ENCODE data around the gene ETV7.

DNA sequence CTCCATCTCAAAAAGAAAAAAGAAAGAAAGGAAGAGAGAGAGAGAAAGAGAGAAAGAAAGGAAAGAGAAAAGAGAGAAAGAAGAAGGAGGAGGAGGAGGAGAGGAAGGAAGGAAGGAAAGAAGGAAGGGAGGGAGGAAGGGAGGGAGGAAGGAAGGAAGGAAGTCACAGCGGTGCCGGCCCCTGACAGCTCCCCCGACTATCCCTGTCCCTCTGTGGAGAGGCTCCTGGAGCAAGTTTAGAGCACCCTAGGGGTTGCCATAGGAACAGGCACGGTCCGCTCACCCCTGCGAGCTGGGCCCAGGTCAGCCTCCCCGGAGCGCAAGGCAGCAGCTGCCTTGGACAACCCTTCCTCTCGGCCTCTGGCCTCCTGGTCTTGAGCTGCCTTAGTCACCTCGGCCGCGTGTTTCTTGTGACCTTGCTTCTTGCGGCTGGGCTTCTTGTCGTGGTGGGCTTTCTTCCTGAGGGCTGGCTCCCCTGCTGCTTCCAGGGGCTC is 57.6 kb downstream of the ETV7 start:
- TF ChIP-seq, protein P1, sequence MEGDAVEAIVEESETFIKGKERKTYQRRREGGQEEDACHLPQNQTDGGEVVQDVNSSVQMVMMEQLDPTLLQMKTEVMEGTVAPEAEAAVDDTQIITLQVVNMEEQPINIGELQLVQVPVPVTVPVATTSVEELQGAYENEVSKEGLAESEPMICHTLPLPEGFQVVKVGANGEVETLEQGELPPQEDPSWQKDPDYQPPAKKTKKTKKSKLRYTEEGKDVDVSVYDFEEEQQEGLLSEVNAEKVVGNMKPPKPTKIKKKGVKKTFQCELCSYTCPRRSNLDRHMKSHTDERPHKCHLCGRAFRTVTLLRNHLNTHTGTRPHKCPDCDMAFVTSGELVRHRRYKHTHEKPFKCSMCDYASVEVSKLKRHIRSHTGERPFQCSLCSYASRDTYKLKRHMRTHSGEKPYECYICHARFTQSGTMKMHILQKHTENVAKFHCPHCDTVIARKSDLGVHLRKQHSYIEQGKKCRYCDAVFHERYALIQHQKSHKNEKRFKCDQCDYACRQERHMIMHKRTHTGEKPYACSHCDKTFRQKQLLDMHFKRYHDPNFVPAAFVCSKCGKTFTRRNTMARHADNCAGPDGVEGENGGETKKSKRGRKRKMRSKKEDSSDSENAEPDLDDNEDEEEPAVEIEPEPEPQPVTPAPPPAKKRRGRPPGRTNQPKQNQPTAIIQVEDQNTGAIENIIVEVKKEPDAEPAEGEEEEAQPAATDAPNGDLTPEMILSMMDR (IDR thresholded peaks at IDR 0.05) = no peak
- TF ChIP-seq EP300 (IDR thresholded peaks at IDR 0.05) (no peak), POLR2AphosphoS5 (IDR thresholded peaks at IDR 0.05) (no peak), POLR2A (IDR thresholded peaks at IDR 0.05) (no peak)

Measured in gastroesophageal sphincter (tissue), 3 donors.